Keratinocyte (primary cell): Measurements from ENCODE around the gene CANX.

ENCODE experiments used
- CTCF ChIP-seq, 3 experiments: IDR thresholded peaks in 1 of 3; conservative IDR thresholded peaks in 1 of 3; optimal IDR thresholded peaks in 1 of 3; 2 replicates in 2 of 3; 3 replicates in 1 of 3; pipeline versions ENCODE3 to v1.5.1; 2011; ENCODE audit warnings: low read length in 3 of 3, mild to moderate bottlenecking in 3 of 3, moderate library complexity in 2 of 3, control low read depth in 1 of 3, inconsistent platforms in 1 of 3; ENCODE audit not compliant: insufficient read depth in 2 of 3; ENCODE audit errors: extremely low read depth in 1 of 3
- EZH2 ChIP-seq: IDR thresholded peaks from one replicate; pipeline ENCODE4 v1.6.1; 2012; ENCODE audit warnings: inconsistent platforms, mild to moderate bottlenecking, low read length, moderate library complexity

DNA sequence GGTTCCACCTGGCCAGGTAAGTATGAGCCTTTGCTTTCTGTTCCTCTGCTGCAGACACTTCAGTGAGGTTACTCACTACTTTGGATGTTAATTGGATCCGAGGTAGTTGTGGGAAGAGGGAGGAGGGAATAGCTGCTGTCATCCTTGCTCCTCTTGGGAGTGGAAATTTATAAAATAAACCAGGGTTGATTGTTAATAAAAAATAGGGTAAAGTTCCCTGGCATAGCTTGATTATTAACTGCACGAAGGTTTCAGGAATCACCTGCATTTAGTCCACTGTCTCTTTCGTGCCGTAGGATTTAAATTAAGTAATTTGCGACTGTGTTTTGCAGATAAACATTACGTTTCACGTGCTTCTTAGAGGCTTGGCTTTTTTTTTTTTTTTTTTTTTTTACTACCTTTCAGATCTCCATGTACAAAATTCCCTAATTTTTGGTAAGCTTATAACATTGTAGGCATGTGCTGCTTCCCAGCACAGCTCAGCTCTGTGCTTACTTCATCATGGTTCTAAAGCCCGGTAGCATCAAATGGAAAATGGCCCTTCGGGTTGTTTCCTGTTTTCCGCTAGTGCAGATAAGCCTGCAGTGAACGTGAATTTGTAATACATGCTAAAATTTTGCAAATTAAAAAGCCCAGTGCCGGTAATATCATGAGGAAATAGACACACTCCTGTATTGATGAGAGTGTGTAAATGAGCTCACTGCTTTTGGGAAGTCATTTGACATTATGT lies 68.1 kb downstream of the CANX start:
- TF ChIP-seq CTCF (optimal IDR thresholded peaks at IDR 0.05 in 1 of 3, IDR thresholded peaks at IDR 0.05 in 1 of 3, conservative IDR thresholded peaks at IDR 0.05 in 1 of 3; ENCODE audit: extremely low read depth in 1 of 3, insufficient read depth in 2 of 3, low read length in 3 of 3) (no peak), EZH2 (no peak)
